Panc1 (cell line): Measurements from ENCODE around the gene RASSF8. TPM values are rescaled to one million over a fixed set of nuclear protein-coding genes. Genes with fewer than 3 reads are reported as not detected.

Source experiments
- ATAC-seq: fragments of 200-7000 bp; cut with Tn5 transposase; 2 replicates; pipeline ENCODE4 v1.9.1; 2020; ENCODE audit warnings: mild to moderate bottlenecking, moderate library complexity
- BruUV-seq: library from RNA; stranded (reverse); fragments of 400-500 nt; replicated peaks from 2 replicates; lab custom pipeline; 2021; lab: Mats Ljungman, UMichigan
- CTCF ChIA-PET: fragments of 300-600 bp; sonication (Branson Sonifier 250); formaldehyde crosslinking; loops from one replicate; lab custom pipeline; 2022; ENCODE audit warnings: antibody characterized with exemption; lab: Charles Lee
- POLR2A ChIA-PET: fragments of 300-600 bp; sonication (Branson Sonifier 250); formaldehyde crosslinking; loops from one replicate; lab custom pipeline; 2022; ENCODE audit warnings: antibody characterized with exemption; lab: Charles Lee
- DNase-seq: peaks from one replicate; pipeline ENCODE4 v3.0.0-alpha.2; 2010; ENCODE audit warnings: low read depth, low spot score
- H3K27ac ChIP-seq: 2 replicates; pipeline ENCODE4 v1.5.1; 2011; ENCODE audit warnings: mild to moderate bottlenecking, low read length, inconsistent platforms
- H3K27me3 ChIP-seq: fragments of 200-500 bp; sonication (Bioruptor generic); 2 replicates; pipeline ENCODE4 v1.6.0; 2014; ENCODE audit warnings: low read length, inconsistent platforms; ENCODE audit not compliant: control insufficient read depth, insufficient read depth
- H3K36me3 ChIP-seq: fragments of 200-500 bp; sonication (Bioruptor generic); 2 replicates; pipeline ENCODE4 v1.5.1; 2014; ENCODE audit warnings: inconsistent platforms, mild to moderate bottlenecking, low read length, moderate library complexity; ENCODE audit not compliant: control insufficient read depth, insufficient read depth
- H3K4me1 ChIP-seq: 2 replicates; pipeline ENCODE4 v1.5.1; 2011; ENCODE audit warnings: inconsistent platforms, mild to moderate bottlenecking, low read length, moderate library complexity; ENCODE audit not compliant: control insufficient read depth, insufficient read depth
- H3K4me3 ChIP-seq, 2 experiments: 2 replicates each; pipeline ENCODE4 v1.5.1; 2011 to 2012; ENCODE audit warnings: low read depth in 2 of 2, low read length in 2 of 2, mild to moderate bottlenecking in 2 of 2, inconsistent platforms in 1 of 2, moderate library complexity in 1 of 2
- H3K9me3 ChIP-seq: fragments of 200-500 bp; sonication (Bioruptor generic); 2 replicates; pipeline ENCODE4 v1.5.1; 2014; ENCODE audit warnings: low read depth, mild to moderate bottlenecking, inconsistent platforms, low read length, moderate library complexity; ENCODE audit not compliant: control insufficient read depth, insufficient read depth
- CTCF ChIP-seq: fragments of 450-650 bp; IDR thresholded peaks from 2 replicates; pipeline ENCODE4 v1.5.1; 2017; ENCODE audit warnings: mild to moderate bottlenecking
- POLR2AphosphoS5 ChIP-seq: IDR thresholded peaks from 2 replicates; pipeline ENCODE4 v1.6.1; 2012; ENCODE audit warnings: mild to moderate bottlenecking, low read depth, low read length, moderate library complexity
- REST ChIP-seq, 2 experiments: IDR thresholded peaks; 2 replicates each; pipeline ENCODE4 v1.6.1; 2011 to 2012; ENCODE audit warnings: low read depth in 2 of 2, control low read depth in 1 of 2, low read length in 1 of 2, mild to moderate bottlenecking in 1 of 2, moderate library complexity in 1 of 2; ENCODE audit not compliant: insufficient read depth in 1 of 2
- SIN3A ChIP-seq: IDR thresholded peaks from 2 replicates; pipeline ENCODE4 v1.6.1; 2012; ENCODE audit warnings: low read depth, mild to moderate bottlenecking, low read length, moderate library complexity, borderline replicate concordance; ENCODE audit not compliant: insufficient read depth
- TCF7L2 ChIP-seq: IDR thresholded peaks from 2 replicates; pipeline ENCODE4 v1.6.1; 2011; ENCODE audit warnings: mild to moderate bottlenecking, low read depth, low read length, inconsistent platforms
- in situ Hi-C: cut with HindIII; loops from 2 replicates; pipeline ENCODE4 v1.10.0; 2016; ENCODE audit warnings: low sequenced_read_pairs, low pct_unique_long_range_greater_than_20kb
- intact Hi-C: fragments of 100-400 bp; cut with micrococcal nuclease; formaldehyde crosslinking; loops from one replicate; pipeline ENCODE4 v1.10.0; 2022; ENCODE audit not compliant: unreplicated experiment
- total RNA-seq: library from RNA; stranded (reverse); gene quantifications from one replicate; pipeline ENCODE4 v1.2.1, GENCODE V29; 2021; ENCODE audit not compliant: unreplicated experiment

The RASSF8 gene
- total RNA-seq, 1 experiment from 2014 or later: 103 TPM

- no peak for DNase-seq
- BruUV-seq: no TSS peak
- in situ Hi-C loops: no loop called here
Measured at GRCh38 chr12:25976289-25976688, 17.8 kb downstream of the RASSF8 start.

GRCh38 chr12:25977047-25977446 is 18.6 kb downstream of the RASSF8 start:
- intact Hi-C loops (no loop called here), in situ Hi-C loops (no loop called here)
- CTCF ChIA-PET: interaction anchor here (0.9 kb wide), 1 partner anchor 52 kb away, joined by 3 read pairs; no protein-coding TSS in a partner anchor

More at GRCh38 chr12:25976289-25976688, 17.8 kb downstream of the RASSF8 start:
- no peak for TF ChIP-seq CTCF
- TF ChIP-seq POLR2AphosphoS5: no peak
- TF ChIP-seq REST (IDR thresholded peaks at IDR 0.05; ENCODE audit: insufficient read depth in 1 of 2, low read depth in 2 of 2, low read length in 1 of 2): peak in 1 of 2 experiments; percentile 42; a peak in 1 of 4 replicates
- TF ChIP-seq TCF7L2: no peak
- TF ChIP-seq SIN3A: no peak
- peak overlapping the region; percentile 23 to 50 for H3K4me3 ChIP-seq
- ChIA-PET CTCF (interaction anchor here (0.9 kb wide), 1 partner anchor 53 kb away, joined by 3 read pairs; no protein-coding TSS in a partner anchor), POLR2A (no interaction called here)
- H3K27me3 ChIP-seq: no peaks in the 10 kb centered on the region
- no peaks in the 10 kb centered on the region for H3K36me3 ChIP-seq
- no peaks in the 10 kb centered on the region for H3K9me3 ChIP-seq
- intact Hi-C loops: no loop called here
- peak; percentile 77 for ATAC-seq
- H3K4me1 ChIP-seq: peaks cover 58% of the 10 kb centered on the region
- peak overlapping the region; percentile 77 for H3K27ac ChIP-seq

More at GRCh38 chr12:25977047-25977446, 18.6 kb downstream of the RASSF8 start:
- POLR2A ChIA-PET: interaction anchor here (0.7 kb wide), 1 partner anchor 14 kb away, joined by 4 read pairs; no protein-coding TSS in a partner anchor
- Histone ChIP-seq H3K27ac (peak overlapping the region; percentile 77), H3K4me1 (peaks cover 57% of the 10 kb centered on the region), H3K27me3 (no peaks in the 10 kb centered on the region), H3K9me3 (no peaks in the 10 kb centered on the region), H3K4me3 (peak overlapping the region; percentile 23 to 50), H3K36me3 (no peaks in the 10 kb centered on the region)
- BruUV-seq: no TSS peak
- no peak for TF ChIP-seq SIN3A
- no peak for TF ChIP-seq POLR2AphosphoS5
- TF ChIP-seq CTCF: no peak
- TF ChIP-seq TCF7L2: no peak
- no peak for TF ChIP-seq REST (IDR thresholded peaks at IDR 0.05; ENCODE audit: insufficient read depth in 1 of 2, low read depth in 2 of 2, low read length in 1 of 2)
- ATAC-seq (no peak), DNase-seq (no peak)
